ENCODE measurements around the gene PRELID1. TPM values are rescaled to one million over a fixed set of nuclear protein-coding genes. Genes with fewer than 3 reads are reported as not detected.

Gene PRELID1
- total RNA-seq = 165 and 185 TPM in 2 replicates

DNA sequence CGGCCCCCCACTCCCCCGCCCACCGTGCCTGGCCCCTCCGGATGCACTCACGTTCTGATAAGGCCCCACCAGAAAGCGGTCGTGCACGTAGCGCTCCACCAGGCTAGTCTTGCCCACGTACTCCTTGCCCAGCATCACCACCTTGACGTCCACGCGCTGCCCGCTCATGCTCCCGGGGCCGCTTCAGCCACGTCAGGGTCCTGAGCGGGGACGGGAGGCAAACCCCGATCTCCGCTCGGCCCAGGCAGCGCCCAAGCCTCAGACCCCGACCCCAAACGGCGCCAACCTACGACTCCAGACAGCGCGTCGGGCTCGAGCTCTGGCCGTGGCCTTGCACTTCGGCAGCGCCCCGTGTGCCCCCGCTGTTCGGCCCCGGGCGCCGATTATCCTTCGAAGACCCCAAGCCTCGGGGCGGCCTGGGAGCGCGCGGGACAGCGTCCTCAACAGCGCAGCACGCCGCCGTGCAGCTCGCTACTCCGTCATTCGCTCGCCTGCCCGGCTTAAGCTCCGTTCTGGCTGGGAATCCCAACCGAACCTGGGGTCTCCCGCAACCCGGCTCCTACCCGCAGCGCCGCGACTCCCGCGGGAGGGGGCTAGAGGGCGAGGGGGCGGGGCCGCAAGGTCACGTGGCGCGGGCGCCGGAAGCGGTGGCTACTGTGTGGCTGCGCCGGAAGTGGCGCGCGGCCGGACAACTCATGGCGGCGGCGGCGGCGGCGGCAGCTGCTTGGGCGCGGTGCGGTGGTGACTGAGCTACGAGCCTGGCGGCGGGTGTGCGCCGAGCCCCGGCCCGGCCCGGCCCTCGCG, at the start of gene PRELID1, which contains the start of gene RAB24:
PRELID1 (plus strand) TSS at position 679 of the 804 bp plus-strand sequence. CDS start 187 bp downstream, outside the sequence.
RAB24 (minus strand) TSS at position 599 of the 804 bp plus-strand sequence; CDS start at position 168, 431 bp downstream.

DNA sequence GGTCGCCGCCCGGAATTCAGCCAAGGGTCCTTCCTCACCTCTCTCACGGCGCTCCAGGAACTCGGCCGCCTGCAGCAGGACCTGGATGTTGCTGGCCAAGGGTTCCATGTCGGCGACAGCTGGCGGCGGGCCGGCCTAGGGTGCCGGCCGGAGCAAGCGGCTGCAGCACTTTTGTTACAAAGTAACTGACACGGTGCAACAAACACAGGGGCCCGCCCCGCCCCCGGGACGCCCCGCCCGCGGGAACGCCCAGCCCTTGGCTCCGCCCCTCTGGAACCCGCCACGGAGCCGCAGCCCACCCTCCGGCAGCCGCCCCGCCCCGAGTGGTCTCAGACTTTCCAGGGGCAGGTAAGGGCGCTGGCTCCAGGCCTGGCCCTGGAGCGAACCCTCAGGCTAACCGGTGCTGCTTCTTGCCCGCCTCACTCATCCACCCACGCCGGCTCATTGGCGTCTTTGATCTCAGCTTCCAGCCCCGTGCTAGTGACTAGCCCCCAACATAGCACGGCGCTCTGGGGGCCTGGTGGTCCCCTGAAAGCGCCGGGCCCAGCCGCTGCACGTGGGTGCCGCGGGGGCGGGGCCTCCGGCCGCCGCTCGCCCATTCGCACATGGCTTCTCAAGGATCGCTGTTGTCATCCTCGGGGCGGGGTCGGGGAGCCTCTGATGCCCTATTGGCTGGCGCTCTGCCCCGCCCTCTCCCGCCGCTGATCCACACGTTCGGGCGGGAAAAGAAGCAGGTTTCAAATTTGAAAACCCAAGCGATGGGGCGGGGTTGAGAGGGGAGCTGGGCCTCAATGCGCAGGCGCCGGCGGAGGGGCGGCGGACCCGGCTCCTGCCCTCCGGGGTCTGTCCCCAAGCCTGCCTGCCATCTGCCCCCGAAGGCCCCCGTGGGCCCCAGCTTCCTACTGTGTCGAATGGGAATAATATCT, 8.4 kb downstream of the PRELID1 start, which contains the start of gene MXD3:
MXD3 (minus strand) TSS at position 176 of the 926 bp plus-strand sequence; CDS start at position 108, 68 bp downstream.

DNA sequence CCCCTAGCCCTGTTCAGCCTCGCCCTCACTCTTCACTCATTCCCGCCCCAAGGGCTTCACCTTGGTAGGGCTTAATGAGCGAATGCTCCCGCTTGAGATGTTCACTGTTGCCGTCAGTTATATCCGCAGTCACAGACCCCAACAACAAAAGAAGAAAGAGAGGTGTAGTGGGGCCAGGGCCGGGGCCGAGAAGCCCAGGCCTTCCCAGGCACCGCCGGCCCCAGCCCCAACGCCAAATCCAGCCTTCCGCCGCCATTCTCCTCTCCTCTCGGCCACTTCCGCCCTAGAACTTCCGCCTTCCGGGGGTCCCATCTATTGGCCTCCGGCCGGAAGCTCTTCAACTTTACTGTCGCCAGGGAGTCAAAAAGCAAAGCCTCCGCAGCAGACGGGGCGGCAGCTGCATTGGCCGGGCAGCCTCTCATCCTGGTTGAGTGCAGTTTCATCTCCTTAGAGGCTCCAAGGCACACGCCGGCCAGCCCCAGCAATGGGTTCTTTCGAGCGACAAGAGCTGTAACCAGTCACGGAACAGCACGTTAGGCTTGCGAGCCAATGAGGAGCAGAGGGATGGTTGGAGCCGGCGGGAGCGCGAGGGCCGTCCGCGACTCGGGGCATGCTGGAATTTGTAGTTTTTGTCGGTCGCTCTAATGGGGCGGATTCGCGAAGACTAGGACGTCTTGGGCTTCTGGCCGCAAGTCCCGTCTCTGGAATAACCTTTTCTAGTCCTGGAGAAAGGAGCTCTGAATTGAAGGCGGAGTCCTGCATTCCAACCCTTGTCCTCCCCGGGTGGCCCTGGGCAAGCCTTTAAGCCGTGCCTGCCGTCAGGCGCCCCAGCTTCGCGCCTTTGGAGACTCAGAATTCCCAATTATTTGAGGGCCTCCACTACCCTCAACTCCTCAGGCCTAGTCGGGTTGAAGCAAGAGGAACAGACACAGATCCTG, 48.1 kb downstream of the PRELID1 start, which contains the start of gene LMAN2:
LMAN2 (minus strand) TSS at position 277 of the 938 bp plus-strand sequence; CDS start at position 256, 21 bp downstream.

Other genes with a start within 250 kb of the PRELID1 start
- 1.3 and 2.1 TPM in 2 replicates for gene FGFR4, start 216.9 kb upstream of the PRELID1 start, total RNA-seq
- 22.3 and 24.3 TPM in 2 replicates for gene NSD1, start 170.0 kb upstream of the PRELID1 start, total RNA-seq
- 19.6 and 24.3 TPM in 2 replicates for gene RAB24, start 80 bp upstream of the PRELID1 start, total RNA-seq
- 5.8 and 10.9 TPM in 2 replicates for gene MXD3, start 8.1 kb downstream of the PRELID1 start, total RNA-seq
- gene LMAN2, start 47.9 kb downstream of the PRELID1 start, total RNA-seq = 280 and 321 TPM in 2 replicates
- 23.4 and 31.0 TPM in 2 replicates for gene RGS14, start 54.1 kb downstream of the PRELID1 start, total RNA-seq
- not detected in 2 replicates for gene SLC34A1, start 80.6 kb downstream of the PRELID1 start, total RNA-seq
- gene PFN3, start 96.9 kb downstream of the PRELID1 start, total RNA-seq = not detected in 2 replicates
- gene F12, start 105.8 kb downstream of the PRELID1 start, total RNA-seq = 14.4 and 19.6 TPM in 2 replicates
- gene GRK6, start 122.9 kb downstream of the PRELID1 start, total RNA-seq = 44.1 and 50.4 TPM in 2 replicates
- 21.9 and 29.7 TPM in 2 replicates for gene PRR7, start 143.0 kb downstream of the PRELID1 start, total RNA-seq
- gene DBN1, start 169.8 kb downstream of the PRELID1 start, total RNA-seq = 126 and 146 TPM in 2 replicates
- 108 and 136 TPM in 2 replicates for gene PDLIM7, start 193.8 kb downstream of the PRELID1 start, total RNA-seq
- gene DOK3, start 206.0 kb downstream of the PRELID1 start, total RNA-seq = 0.99 and 1.9 TPM in 2 replicates
- 136 and 138 TPM in 2 replicates for gene DDX41, start 213.2 kb downstream of the PRELID1 start, total RNA-seq